Muscle of arm (tissue), 12 donors: ENCODE data around the gene APBA1. TPM values are rescaled to one million over a fixed set of nuclear protein-coding genes. Genes with fewer than 3 reads are reported as not detected.

Source experiments
- polyA plus RNA-seq, 12 donors: library from polyadenylated mRNA; unstranded; fragments of 120-200 nt; gene quantifications; one replicate each; pipeline ENCODE4 v1.2.1, GENCODE V29; 2013; ENCODE audit not compliant: insufficient read length in 12 of 12

Gene APBA1
- polyA plus RNA-seq, 12 donors: 5.7 to 19.9 (median 8.5) TPM; not detected in 1

Other genes starting within 250 kb of the APBA1 start
- 10 to 100 TPM in 11 of 12 donors, not detected in 1; 21.4 to 32.8 (median 28.8) TPM for gene PTAR1, start 87.6 kb upstream of the APBA1 start, polyA plus RNA-seq
- gene CFAP95, start 148.4 kb upstream of the APBA1 start, polyA plus RNA-seq: not detected